GM18505 (cell line): Measurements from ENCODE around the gene CXCR5.

Experiments used
- ATAC-seq: cut with Tn5 transposase; IDR thresholded peaks from one replicate; pipeline ENCODE4 v1.9.1; 2021; ENCODE audit not compliant: unreplicated experiment
- POLR2A ChIP-seq: IDR thresholded peaks from 4 replicates; pipeline ENCODE4 v1.6.1; 2011; ENCODE audit warnings: borderline replicate concordance; ENCODE audit not compliant: insufficient read depth, insufficient read length; ENCODE audit errors: extremely low read depth

Gene CXCR5

GRCh38 chr11:118885831-118886565, 2.3 kb downstream of the CXCR5 start:
- no peak for TF ChIP-seq POLR2A
- ATAC-seq = no peak

DNA sequence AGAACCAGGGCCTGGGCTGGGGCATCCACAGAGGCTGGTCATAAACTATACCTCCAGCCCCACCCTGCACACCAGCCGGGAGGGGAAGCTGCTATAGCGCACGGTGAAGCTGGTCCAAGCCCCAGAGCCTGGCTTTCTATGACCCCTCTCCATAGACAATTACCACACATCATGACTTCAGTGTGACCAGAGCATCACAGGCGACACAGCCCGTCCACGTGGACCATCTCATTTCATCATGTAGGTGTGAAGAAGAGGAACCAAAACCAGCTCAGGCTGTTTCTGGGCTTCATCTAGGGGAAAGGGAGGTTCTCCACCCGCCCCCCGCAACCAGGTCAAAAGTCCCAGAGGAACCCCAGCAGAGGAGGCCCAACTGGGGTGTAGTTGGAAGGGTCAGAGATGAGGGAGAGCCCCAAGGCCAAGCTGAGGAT, 3.0 kb downstream of the CXCR5 start:
- TF ChIP-seq POLR2A = no peak
- ATAC-seq = no peak

GRCh38 chr11:118887206-118887605, 3.5 kb downstream of the CXCR5 start:
- TF ChIP-seq POLR2A = no peak
- ATAC-seq = no peak

- ATAC-seq = no peak
- TF ChIP-seq POLR2A = no peak
Measured at GRCh38 chr11:118888398-118888797, 4.7 kb downstream of the CXCR5 start.

- ATAC-seq = no peak
- TF ChIP-seq POLR2A = no peak
Measured at GRCh38 chr11:118889797-118890196, 6.1 kb downstream of the CXCR5 start.

- ATAC-seq = no peak
- no peak for TF ChIP-seq POLR2A
Measured at GRCh38 chr11:118892514-118892913, 8.8 kb downstream of the CXCR5 start.

DNA sequence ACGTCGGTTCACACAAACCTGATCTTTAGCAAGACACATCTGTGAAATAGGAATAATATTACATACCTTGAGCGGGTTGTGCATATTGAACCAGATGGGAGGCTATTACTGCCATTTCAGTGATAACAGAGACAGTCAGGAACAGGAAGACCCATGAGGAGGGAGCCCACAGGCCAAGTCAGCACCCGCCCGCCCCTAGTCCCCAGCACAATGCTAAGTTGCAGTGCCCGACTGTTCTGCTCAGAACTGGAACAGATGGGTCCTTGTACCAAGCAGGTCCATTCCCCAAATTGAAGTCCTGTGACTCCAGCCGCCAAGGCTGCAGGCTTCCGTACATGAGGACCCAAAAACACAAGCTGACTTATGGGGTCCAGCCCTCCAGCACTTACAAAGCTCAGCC, 9.3 kb downstream of the CXCR5 start:
- no peak for ATAC-seq
- TF ChIP-seq POLR2A = no peak

GRCh38 chr11:118893662-118894061, 10.0 kb downstream of the CXCR5 start:
- TF ChIP-seq POLR2A = no peak
- no peak for ATAC-seq

- no peak for TF ChIP-seq POLR2A
- no peak for ATAC-seq
Measured at GRCh38 chr11:118894192-118894591, 10.5 kb downstream of the CXCR5 start.

DNA sequence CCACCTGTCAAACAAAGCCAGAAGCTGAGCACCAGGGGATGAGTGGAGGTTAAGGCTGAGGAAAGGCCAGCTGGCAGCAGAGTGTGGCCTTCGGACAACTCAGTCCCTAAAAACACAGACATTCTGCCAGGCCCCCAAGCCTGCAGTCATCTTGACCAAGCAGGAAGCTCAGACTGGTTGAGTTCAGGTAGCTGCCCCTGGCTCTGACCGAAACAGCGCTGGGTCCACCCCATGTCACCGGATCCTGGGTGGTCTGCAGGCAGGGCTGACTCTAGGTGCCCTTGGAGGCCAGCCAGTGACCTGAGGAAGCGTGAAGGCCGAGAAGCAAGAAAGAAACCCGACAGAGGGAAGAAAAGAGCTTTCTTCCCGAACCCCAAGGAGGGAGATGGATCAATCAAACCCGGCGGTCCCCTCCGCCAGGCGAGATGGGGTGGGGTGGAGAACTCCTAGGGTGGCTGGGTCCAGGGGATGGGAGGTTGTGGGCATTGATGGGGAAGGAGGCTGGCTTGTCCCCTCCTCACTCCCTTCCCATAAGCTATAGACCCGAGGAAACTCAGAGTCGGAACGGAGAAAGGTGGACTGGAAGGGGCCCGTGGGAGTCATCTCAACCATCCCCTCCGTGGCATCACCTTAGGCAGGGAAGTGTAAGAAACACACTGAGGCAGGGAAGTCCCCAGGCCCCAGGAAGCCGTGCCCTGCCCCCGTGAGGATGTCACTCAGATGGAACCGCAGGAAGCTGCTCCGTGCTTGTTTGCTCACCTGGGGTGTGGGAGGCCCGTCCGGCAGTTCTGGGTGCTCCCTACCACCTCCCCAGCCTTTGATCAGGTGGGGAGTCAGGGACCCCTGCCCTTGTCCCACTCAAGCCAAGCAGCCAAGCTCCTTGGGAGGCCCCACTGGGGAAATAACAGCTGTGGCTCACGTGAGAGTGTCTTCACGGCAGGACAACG, 11.7 kb downstream of the CXCR5 start:
- no peak for ATAC-seq
- TF ChIP-seq POLR2A = no peak

DNA sequence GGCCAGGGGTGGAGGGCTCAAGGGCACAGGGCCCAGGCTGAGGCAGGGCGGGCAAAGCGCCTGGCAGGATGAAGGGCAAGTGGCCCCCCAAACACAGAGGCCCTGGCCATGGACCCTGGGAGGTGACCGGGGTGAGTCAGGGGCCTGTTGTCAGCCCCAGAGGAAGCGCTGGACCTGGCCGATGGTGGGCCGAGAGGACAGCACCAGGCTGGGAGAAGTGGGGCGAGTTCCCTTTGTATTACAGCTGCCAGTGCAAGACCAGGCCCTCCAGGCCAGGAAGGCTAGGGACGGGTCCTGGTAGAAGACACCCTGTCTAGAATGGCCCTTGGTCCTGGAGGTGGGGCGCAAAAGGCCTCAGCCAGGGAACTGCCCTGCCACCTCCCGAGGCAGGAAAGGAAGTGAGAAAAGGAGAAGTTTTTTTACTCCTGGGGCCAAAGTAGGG, 12.8 kb downstream of the CXCR5 start:
- no peak for TF ChIP-seq POLR2A
- no peak for ATAC-seq

- ATAC-seq = no peak
- TF ChIP-seq POLR2A = no peak
Measured at GRCh38 chr11:118896921-118897591, 13.4 kb downstream of the CXCR5 start.

DNA sequence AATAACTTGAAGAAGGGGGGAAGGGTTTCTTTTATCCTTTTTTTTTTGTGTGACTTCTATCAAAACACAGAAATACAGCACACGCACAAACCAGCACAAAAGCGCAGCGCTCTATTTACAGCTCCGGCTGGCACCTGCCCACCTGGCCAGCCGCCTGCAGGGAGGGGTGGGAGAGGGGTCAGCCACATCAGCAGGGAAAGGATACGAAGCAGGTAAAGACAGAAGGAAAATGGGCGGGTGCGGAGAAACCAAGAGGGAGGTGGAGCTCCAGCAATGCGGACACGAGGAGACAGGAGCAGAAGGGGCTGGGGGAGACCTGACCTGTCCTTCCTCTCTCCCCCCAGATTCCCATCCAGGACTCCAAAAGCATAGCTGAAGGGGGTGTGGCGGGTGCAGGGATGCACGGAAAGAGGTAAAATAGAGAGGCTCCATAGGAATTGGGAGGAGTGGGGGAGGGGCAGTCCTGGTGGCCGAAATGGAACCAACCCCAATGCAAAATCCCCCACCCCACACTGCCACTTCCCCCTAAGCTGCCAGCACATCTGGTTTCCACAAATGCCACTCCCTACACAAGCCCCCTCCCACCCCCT, 14.1 kb downstream of the CXCR5 start:
- TF ChIP-seq POLR2A = no peak
- no peak for ATAC-seq
